ENCODE data around the gene EEF1G.
"Not testable (repeated sequence)": the region's sequence is repeated elsewhere in the genome, so short reads cannot be mapped to it uniquely, and the experiment has no call there.

EEF1G gene

GRCh38 chr11:62575837-62576236 is 2.1 kb upstream of the EEF1G start:
- no peak for DNase-seq

- DNase-seq = peak; percentile 58
Measured at GRCh38 chr11:62575156-62575555, 1.5 kb upstream of the EEF1G start.

- DNase-seq = peak; percentile 40
Measured at GRCh38 chr11:62574363-62575071, 826 bp upstream of the EEF1G start.

GRCh38 chr11:62573006-62573591 is 592 bp downstream of the EEF1G start:
- DNase-seq = peak; percentile 38

- no peak for DNase-seq
Measured at GRCh38 chr11:62572431-62572830, 1.3 kb downstream of the EEF1G start.

GRCh38 chr11:62571493-62571892 is 2.2 kb downstream of the EEF1G start:
- not testable (repeated sequence) for DNase-seq

GRCh38 chr11:62570903-62571302 is 2.8 kb downstream of the EEF1G start:
- not testable (repeated sequence) for DNase-seq

- DNase-seq = no peak
Measured at GRCh38 chr11:62569611-62570010, 4.1 kb downstream of the EEF1G start.

- no peak for DNase-seq
Measured at GRCh38 chr11:62567018-62567633, 6.6 kb downstream of the EEF1G start.

- DNase-seq = no peak
Measured at GRCh38 chr11:62566247-62566646, 7.4 kb downstream of the EEF1G start.

- no peak for DNase-seq
Measured at GRCh38 chr11:62565100-62565802, 8.4 kb downstream of the EEF1G start.

GRCh38 chr11:62561677-62562230 is 11.9 kb downstream of the EEF1G start:
- not testable (repeated sequence) for DNase-seq

GRCh38 chr11:62560566-62561103 is 13.1 kb downstream of the EEF1G start:
- no peak for DNase-seq

GRCh38 chr11:62559626-62560025 is 14.1 kb downstream of the EEF1G start:
- DNase-seq = not testable (repeated sequence)

- DNase-seq = no peak
Measured at GRCh38 chr11:62559204-62559603, 14.5 kb downstream of the EEF1G start.

GRCh38 chr11:62558669-62559068 is 15.0 kb downstream of the EEF1G start:
- no peak for DNase-seq

- DNase-seq = no peak
Measured at GRCh38 chr11:62556875-62557631, 16.6 kb downstream of the EEF1G start.

GRCh38 chr11:62556108-62556874 is 17.4 kb downstream of the EEF1G start:
- DNase-seq = peak; percentile 36

- no peak for DNase-seq
Measured at GRCh38 chr11:62555464-62556107, 18.1 kb downstream of the EEF1G start.

GRCh38 chr11:62554387-62555167 is 19.1 kb downstream of the EEF1G start:
- no peak for DNase-seq

Measured in DMS79 treated with DMSO at 0.1 percent for 48 hours (cell line).